Loucy (cell line): ENCODE measurements around the gene SPC25.

Source experiments
- EZH2phosphoT487 ChIP-seq: fragments of 200-600 bp; IDR thresholded peaks from 2 replicates; pipeline ENCODE4 v1.6.1; 2018; ENCODE audit warnings: antibody characterized with exemption, mild to moderate bottlenecking, moderate library complexity, borderline replicate concordance
- TF ChIP-seq, protein P1 (sequence below): fragments of 200-600 bp; sonication (generic); conservative IDR thresholded peaks from 2 replicates; pipeline ENCODE4 v1.5.1; 2014; ENCODE audit warnings: mild to moderate bottlenecking, antibody characterized with exemption, low read length

DNA sequence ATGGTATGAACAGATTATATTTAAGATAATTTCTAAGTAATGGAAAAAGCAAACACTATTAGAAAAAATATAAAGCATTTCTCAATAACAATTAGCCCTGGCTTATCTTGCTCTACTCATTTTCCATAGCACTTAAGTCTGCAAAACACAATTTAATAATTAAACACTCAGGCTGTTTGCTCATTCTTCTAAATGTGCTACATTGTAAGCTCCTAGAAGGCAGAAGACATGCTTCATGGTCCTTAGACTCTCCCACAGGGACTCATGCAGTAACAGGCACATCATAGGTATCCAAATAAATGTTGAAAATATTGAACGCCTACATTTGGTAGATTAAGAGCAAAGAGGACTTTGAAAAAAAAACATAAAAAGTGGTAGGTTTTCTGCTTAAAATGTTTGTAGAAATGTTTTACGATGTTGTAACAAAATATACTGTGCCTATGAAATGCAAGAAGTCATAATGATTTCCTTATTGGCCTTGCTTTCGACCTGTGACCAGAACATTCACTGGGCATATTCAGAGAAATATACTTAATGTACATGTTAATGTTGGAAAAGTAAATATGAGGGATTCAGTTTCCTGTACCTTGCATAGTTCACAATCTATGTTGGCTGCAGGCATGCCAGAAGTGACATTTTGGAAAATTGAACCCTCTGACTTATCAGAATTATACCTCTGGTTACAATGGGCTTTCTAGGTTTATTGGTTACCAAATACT is 38.0 kb upstream of the SPC25 start:
- TF ChIP-seq, protein P1, sequence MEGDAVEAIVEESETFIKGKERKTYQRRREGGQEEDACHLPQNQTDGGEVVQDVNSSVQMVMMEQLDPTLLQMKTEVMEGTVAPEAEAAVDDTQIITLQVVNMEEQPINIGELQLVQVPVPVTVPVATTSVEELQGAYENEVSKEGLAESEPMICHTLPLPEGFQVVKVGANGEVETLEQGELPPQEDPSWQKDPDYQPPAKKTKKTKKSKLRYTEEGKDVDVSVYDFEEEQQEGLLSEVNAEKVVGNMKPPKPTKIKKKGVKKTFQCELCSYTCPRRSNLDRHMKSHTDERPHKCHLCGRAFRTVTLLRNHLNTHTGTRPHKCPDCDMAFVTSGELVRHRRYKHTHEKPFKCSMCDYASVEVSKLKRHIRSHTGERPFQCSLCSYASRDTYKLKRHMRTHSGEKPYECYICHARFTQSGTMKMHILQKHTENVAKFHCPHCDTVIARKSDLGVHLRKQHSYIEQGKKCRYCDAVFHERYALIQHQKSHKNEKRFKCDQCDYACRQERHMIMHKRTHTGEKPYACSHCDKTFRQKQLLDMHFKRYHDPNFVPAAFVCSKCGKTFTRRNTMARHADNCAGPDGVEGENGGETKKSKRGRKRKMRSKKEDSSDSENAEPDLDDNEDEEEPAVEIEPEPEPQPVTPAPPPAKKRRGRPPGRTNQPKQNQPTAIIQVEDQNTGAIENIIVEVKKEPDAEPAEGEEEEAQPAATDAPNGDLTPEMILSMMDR: no peak
- TF ChIP-seq EZH2phosphoT487: no peak
